Measurements from ENCODE around the gene PTPN12. TPM values are rescaled to one million over a fixed set of nuclear protein-coding genes. Genes with fewer than 3 reads are reported as not detected.
A peak's percentile ranks its signal among the peaks of the same experiment; 100 is the strongest.

The PTPN12 gene
- total and polyA plus RNA-seq, 10 donors: 32.1 to 183 (median 130) TPM

GRCh38 chr7:77550586-77550985 lies 13.5 kb downstream of the PTPN12 start:
- H3K27ac ChIP-seq: no peak overlapping the region
- DNase-seq: no peak
- no peaks in the 10 kb centered on the region for H3K27me3 ChIP-seq (replicated peaks in 1 of 7)
- no peak for TF ChIP-seq POLR2AphosphoS5 (IDR thresholded peaks at IDR 0.05)
- TF ChIP-seq POLR2A (IDR thresholded peaks at IDR 0.05): no peak
- no peak for TF ChIP-seq CTCF (IDR thresholded peaks at IDR 0.05 in 8 of 11, conservative IDR thresholded peaks at IDR 0.05 in 3 of 11)
- intact Hi-C loops (cut with DNase I; ENCODE audit: low total_unique reads): no loop called here
- peaks cover 0 to 9% (median 0%) of the 10 kb centered on the region in 6 donors for H3K36me3 ChIP-seq
- H3K9me3 ChIP-seq: peaks cover 0 to 16% (median 6%) of the 10 kb centered on the region in 8 donors
- no peak overlapping the region for H3K4me3 ChIP-seq
- H3K4me1 ChIP-seq: peaks cover 5 to 90% (median 49%) of the 10 kb centered on the region in 6 donors
- WGBS, 5 donors: 81 to 93% (median 87%) methylated on average over 3 of the region's 3 CpGs

GRCh38 chr7:77553123-77553522 lies 16.0 kb downstream of the PTPN12 start:
- peaks cover 5 to 86% (median 47%) of the 10 kb centered on the region in 6 donors for H3K4me1 ChIP-seq
- 47 to 80% (median 72%) methylated on average over 2 of the region's 2 CpGs for WGBS, 5 donors
- peaks cover 0 to 16% (median 6%) of the 10 kb centered on the region in 8 donors for H3K9me3 ChIP-seq
- H3K36me3 ChIP-seq: peaks cover 0 to 21% (median 3%) of the 10 kb centered on the region in 6 donors
- TF ChIP-seq POLR2A (IDR thresholded peaks at IDR 0.05) (no peak), CTCF (IDR thresholded peaks at IDR 0.05 in 8 of 11, conservative IDR thresholded peaks at IDR 0.05 in 3 of 11) (no peak)
- H3K27ac ChIP-seq: peak overlapping the region in 1 of 8 donors; percentile 15
- no peak for DNase-seq
- H3K27me3 ChIP-seq (replicated peaks in 1 of 7): no peaks in the 10 kb centered on the region
- intact Hi-C loops (cut with DNase I; ENCODE audit: low total_unique reads): no loop called here
- no peak overlapping the region for H3K4me3 ChIP-seq

- WGBS, 5 donors: 60 to 81% (median 68%) methylated on average over 2 of the region's 2 CpGs
- intact Hi-C loops (cut with DNase I; ENCODE audit: low total_unique reads): no loop called here
- no peak for TF ChIP-seq POLR2AphosphoS5 (IDR thresholded peaks at IDR 0.05)
- TF ChIP-seq POLR2A (IDR thresholded peaks at IDR 0.05): no peak
- TF ChIP-seq CTCF (IDR thresholded peaks at IDR 0.05 in 8 of 11, conservative IDR thresholded peaks at IDR 0.05 in 3 of 11): no peak
Observed at GRCh38 chr7:77558284-77558967, 21.3 kb downstream of the PTPN12 start.

GRCh38 chr7:77561352-77561751 lies 24.3 kb downstream of the PTPN12 start:
- DNase-seq: no peak
- Histone ChIP-seq H3K4me1 (peaks cover 4 to 100% (median 77%) of the 10 kb centered on the region in 6 donors), H3K27ac (peak overlapping the region in 7 of 8 donors; percentile 11 to 65 (median 35)), H3K9me3 (no peaks in the 10 kb centered on the region), H3K36me3 (peaks cover 0 to 9% (median 3%) of the 10 kb centered on the region in 6 donors), H3K27me3 (replicated peaks in 1 of 7) (no peaks in the 10 kb centered on the region), H3K4me3 (peak overlapping the region in 1 of 8 donors; percentile 29)
- WGBS, 5 donors: 34 to 55% (median 37%) methylated on average over 3 of the region's 3 CpGs
- TF ChIP-seq POLR2A (IDR thresholded peaks at IDR 0.05) (no peak), CTCF (IDR thresholded peaks at IDR 0.05 in 8 of 11, conservative IDR thresholded peaks at IDR 0.05 in 3 of 11) (no peak), POLR2AphosphoS5 (IDR thresholded peaks at IDR 0.05) (no peak)
- intact Hi-C loops (cut with DNase I; ENCODE audit: low total_unique reads): no loop called here

More at GRCh38 chr7:77558284-77558967, 21.3 kb downstream of the PTPN12 start:
- Histone ChIP-seq H3K36me3 (peaks cover 0 to 21% (median 3%) of the 10 kb centered on the region in 6 donors), H3K4me3 (no peak overlapping the region), H3K4me1 (peaks cover 4 to 92% (median 65%) of the 10 kb centered on the region in 6 donors), H3K9me3 (peaks cover 0 to 9% (median 3%) of the 10 kb centered on the region in 8 donors), H3K27ac (peak overlapping the region in 4 of 8 donors; percentile 1 to 41 (median 10)), H3K27me3 (replicated peaks in 1 of 7) (no peaks in the 10 kb centered on the region)
- DNase-seq: no peak
